Erythroblast (primary cell): ENCODE measurements around the gene PXN.
"Not testable (repeated sequence)": the region's sequence is repeated elsewhere in the genome, so short reads cannot be mapped to it uniquely, and the experiment has no call there.

Source experiments
- GATA1 ChIP-seq: IDR thresholded peaks from 2 replicates; pipeline ENCODE4 v1.6.1; 2011; ENCODE audit warnings: low read depth, mild to moderate bottlenecking, control low read depth, low read length, moderate library complexity
- POLR2A ChIP-seq: IDR thresholded peaks from 2 replicates; pipeline ENCODE4 v1.6.1; 2011; ENCODE audit warnings: mild to moderate bottlenecking, low read length

- not testable (repeated sequence) for TF ChIP-seq POLR2A, GATA1
These were observed 72.2 kb downstream of the PXN start for GRCh38 chr12:120193286-120193685.
